ENCODE measurements around the gene MFAP5.

MFAP5 gene

DNA sequence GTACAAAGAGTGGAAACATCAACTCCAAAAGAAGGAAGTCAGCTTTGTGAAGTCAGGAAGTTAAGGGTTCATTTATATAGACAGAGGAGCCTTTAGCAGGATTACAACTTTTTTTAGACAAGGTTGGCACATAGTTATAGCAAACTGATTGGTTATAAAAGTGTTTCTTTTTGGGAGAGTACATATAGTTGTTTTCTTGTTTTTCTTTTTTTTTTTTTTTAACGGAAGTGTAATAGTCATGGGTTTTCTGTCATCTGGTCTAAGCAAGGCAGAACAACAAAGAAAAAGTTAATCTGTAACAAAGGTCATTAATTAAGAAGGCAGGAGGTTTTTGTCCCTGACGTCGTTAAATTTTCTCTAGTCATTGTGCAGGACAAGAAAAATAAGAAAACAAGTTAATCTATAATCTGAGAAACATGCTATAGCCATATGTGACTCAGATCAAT, 13.0 kb upstream of the MFAP5 start:
- TF ChIP-seq SUZ12 (IDR thresholded peaks at IDR 0.05) (no peak), TARDBP (IDR thresholded peaks at IDR 0.05) (no peak), LEF1 (IDR thresholded peaks at IDR 0.05; ENCODE audit: borderline replicate concordance) (no peak), ELF4 (IDR thresholded peaks at IDR 0.05) (no peak), FOXK2 (IDR thresholded peaks at IDR 0.05) (no peak), ZNF384 (IDR thresholded peaks at IDR 0.05) (no peak), L3MBTL2 (conservative IDR thresholded peaks at IDR 0.05) (no peak), SP1 (IDR thresholded peaks at IDR 0.05) (no peak), NFRKB (IDR thresholded peaks at IDR 0.05) (no peak), FOXM1 (IDR thresholded peaks at IDR 0.05; ENCODE audit: borderline replicate concordance) (no peak), HDGF (IDR thresholded peaks at IDR 0.05; ENCODE audit: borderline replicate concordance) (no peak), FOXA1 (IDR thresholded peaks at IDR 0.05) (no peak), CTBP1 (IDR thresholded peaks at IDR 0.05; ENCODE audit: borderline replicate concordance) (no peak), ARNT (IDR thresholded peaks at IDR 0.05) (no peak), BHLHE40 (IDR thresholded peaks at IDR 0.05; ENCODE audit: borderline replicate concordance) (no peak)
- TF ChIP-seq, protein P1, sequence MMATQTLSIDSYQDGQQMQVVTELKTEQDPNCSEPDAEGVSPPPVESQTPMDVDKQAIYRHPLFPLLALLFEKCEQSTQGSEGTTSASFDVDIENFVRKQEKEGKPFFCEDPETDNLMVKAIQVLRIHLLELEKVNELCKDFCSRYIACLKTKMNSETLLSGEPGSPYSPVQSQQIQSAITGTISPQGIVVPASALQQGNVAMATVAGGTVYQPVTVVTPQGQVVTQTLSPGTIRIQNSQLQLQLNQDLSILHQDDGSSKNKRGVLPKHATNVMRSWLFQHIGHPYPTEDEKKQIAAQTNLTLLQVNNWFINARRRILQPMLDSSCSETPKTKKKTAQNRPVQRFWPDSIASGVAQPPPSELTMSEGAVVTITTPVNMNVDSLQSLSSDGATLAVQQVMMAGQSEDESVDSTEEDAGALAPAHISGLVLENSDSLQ (IDR thresholded peaks at IDR 0.05), result no peak
- ChIA-PET POLR2A (no interaction called here), CTCF (interaction anchor here (0.6 to 1.7 kb wide), 2 partner anchors 18 to 148 kb away, joined by 7 to 10 read pairs; no protein-coding TSS in a partner anchor)
- no peak for DNase-seq (ENCODE audit: extremely low spot score)

DNA sequence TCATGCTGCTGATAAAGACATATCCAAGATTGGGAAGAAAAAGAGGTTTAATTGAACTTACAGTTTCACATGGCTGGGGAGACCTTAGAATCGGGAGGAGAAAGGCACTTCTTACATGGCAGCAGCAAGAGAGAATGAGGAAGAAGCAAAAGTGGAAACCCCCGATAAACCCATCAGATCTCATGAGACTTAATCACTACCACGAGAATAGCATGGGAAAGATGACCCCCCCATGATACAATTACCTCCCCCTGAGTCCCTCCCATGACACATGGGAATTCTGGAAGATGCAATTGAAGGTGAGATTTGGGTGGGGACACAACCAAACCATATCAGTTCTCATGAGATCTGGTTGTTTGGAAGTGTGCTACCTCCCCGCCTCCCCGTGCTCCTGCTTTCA, 9.8 kb upstream of the MFAP5 start:
- DNase-seq (ENCODE audit: extremely low spot score), result no peak
- ChIA-PET POLR2A (no interaction called here), CTCF (no interaction called here)
- TF ChIP-seq NFRKB (IDR thresholded peaks at IDR 0.05) (no peak), ELF4 (IDR thresholded peaks at IDR 0.05) (no peak), LEF1 (IDR thresholded peaks at IDR 0.05; ENCODE audit: borderline replicate concordance) (no peak), CTBP1 (IDR thresholded peaks at IDR 0.05; ENCODE audit: borderline replicate concordance) (no peak), ARNT (IDR thresholded peaks at IDR 0.05) (no peak), SP1 (IDR thresholded peaks at IDR 0.05) (no peak), HDGF (IDR thresholded peaks at IDR 0.05; ENCODE audit: borderline replicate concordance) (no peak), L3MBTL2 (conservative IDR thresholded peaks at IDR 0.05) (no peak), TARDBP (IDR thresholded peaks at IDR 0.05) (no peak), BHLHE40 (IDR thresholded peaks at IDR 0.05; ENCODE audit: borderline replicate concordance) (no peak), FOXK2 (IDR thresholded peaks at IDR 0.05) (no peak), SUZ12 (IDR thresholded peaks at IDR 0.05) (no peak), ZNF384 (IDR thresholded peaks at IDR 0.05) (no peak), FOXM1 (IDR thresholded peaks at IDR 0.05; ENCODE audit: borderline replicate concordance) (no peak)
- TF ChIP-seq, protein P1 (IDR thresholded peaks at IDR 0.05), result no peak

DNA sequence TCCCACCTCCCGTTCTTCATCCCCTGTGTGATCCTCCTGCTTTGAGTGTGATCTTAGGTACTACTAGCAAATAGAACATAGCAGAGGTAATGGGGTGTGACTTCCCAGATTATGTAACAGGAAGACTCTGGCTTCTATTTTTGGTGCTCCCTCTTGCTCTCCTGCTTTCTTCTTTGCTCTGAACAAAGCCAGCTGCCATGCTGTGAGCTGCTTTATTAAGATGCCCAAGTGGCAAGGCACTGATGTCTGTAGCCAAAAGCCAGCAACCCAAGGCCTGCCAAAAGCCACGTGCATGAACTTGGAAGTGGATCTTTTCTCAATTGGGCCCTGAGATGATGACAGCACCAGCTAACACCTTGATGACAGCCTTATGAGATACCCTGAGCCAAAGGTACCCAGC, 5.8 kb upstream of the MFAP5 start:
- CTCF ChIA-PET, result interaction anchor here (1.3 kb wide), 1 partner anchor 13 kb away, joined by 4 read pairs; no protein-coding TSS in a partner anchor
- TF ChIP-seq SUZ12 (IDR thresholded peaks at IDR 0.05) (no peak), TARDBP (IDR thresholded peaks at IDR 0.05) (no peak), ZNF384 (IDR thresholded peaks at IDR 0.05) (no peak), ARNT (IDR thresholded peaks at IDR 0.05) (no peak), CTBP1 (IDR thresholded peaks at IDR 0.05; ENCODE audit: borderline replicate concordance) (no peak), SP1 (IDR thresholded peaks at IDR 0.05) (no peak), NFRKB (IDR thresholded peaks at IDR 0.05) (no peak), L3MBTL2 (conservative IDR thresholded peaks at IDR 0.05) (no peak), ELF4 (IDR thresholded peaks at IDR 0.05) (no peak), BHLHE40 (IDR thresholded peaks at IDR 0.05; ENCODE audit: borderline replicate concordance) (no peak)
- TF ChIP-seq, protein P1 (IDR thresholded peaks at IDR 0.05), result no peak
- POLR2A ChIA-PET, result no interaction called here
- no peak for DNase-seq (ENCODE audit: extremely low spot score)

DNA sequence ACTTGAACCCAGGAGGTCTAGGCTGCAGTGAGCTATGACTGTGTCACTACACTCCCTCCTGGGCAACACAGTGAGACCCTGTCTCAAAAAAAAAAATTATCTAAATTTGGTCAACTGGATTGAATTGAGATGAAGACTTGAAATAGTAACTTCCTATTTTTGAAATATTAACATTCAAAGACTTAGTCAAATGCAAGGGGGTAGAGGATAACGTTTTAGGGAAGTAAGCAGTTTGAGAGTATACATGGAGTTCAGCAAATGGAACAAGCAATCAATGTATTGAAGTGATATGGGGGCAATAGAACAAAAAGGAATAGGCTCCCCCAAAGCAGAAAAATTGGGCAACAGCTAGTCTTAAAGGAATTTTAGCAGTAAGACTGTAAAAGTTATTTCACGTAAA, 4.6 kb upstream of the MFAP5 start:
- ChIA-PET CTCF (no interaction called here), POLR2A (no interaction called here)
- DNase-seq (ENCODE audit: extremely low spot score), result no peak
- TF ChIP-seq CTBP1 (IDR thresholded peaks at IDR 0.05; ENCODE audit: borderline replicate concordance) (no peak), ELF4 (IDR thresholded peaks at IDR 0.05) (no peak), TARDBP (IDR thresholded peaks at IDR 0.05) (no peak), FOXK2 (IDR thresholded peaks at IDR 0.05) (no peak), LEF1 (IDR thresholded peaks at IDR 0.05; ENCODE audit: borderline replicate concordance) (no peak), SUZ12 (IDR thresholded peaks at IDR 0.05) (no peak), ARNT (IDR thresholded peaks at IDR 0.05) (no peak)

DNA sequence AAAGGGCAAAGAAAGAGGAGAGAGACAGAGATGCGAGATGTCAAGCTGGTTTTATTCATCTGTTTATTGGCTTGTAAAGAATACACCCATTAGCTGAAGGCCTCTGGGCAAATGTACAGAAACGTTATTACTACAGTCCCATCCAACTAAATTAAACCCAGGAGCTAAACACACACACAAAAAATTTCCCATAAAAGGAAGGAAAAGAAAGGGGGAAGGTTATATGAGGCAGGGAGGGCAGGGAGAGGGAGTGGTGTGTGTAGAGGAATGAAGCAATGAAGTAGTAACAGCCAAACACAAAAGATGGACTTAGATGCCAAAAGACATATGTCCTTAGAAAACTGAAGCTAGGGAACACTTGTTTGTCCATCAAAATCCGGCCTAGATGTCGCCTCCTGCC, 3.1 kb upstream of the MFAP5 start:
- ChIA-PET POLR2A (no interaction called here), CTCF (interaction anchor here (1.2 kb wide), 1 partner anchor 225 kb away, joined by 4 read pairs; no protein-coding TSS in a partner anchor)
- TF ChIP-seq FOXA1 (IDR thresholded peaks at IDR 0.05) (no peak), ARNT (IDR thresholded peaks at IDR 0.05) (no peak), TARDBP (IDR thresholded peaks at IDR 0.05) (no peak), FOXM1 (IDR thresholded peaks at IDR 0.05; ENCODE audit: borderline replicate concordance) (no peak), LEF1 (IDR thresholded peaks at IDR 0.05; ENCODE audit: borderline replicate concordance) (no peak), ZNF384 (IDR thresholded peaks at IDR 0.05) (no peak), FOXK2 (IDR thresholded peaks at IDR 0.05) (no peak), BHLHE40 (IDR thresholded peaks at IDR 0.05; ENCODE audit: borderline replicate concordance) (no peak), HDGF (IDR thresholded peaks at IDR 0.05; ENCODE audit: borderline replicate concordance) (no peak), ELF4 (IDR thresholded peaks at IDR 0.05) (no peak), CTBP1 (IDR thresholded peaks at IDR 0.05; ENCODE audit: borderline replicate concordance) (no peak), L3MBTL2 (conservative IDR thresholded peaks at IDR 0.05) (no peak), NFRKB (IDR thresholded peaks at IDR 0.05) (no peak), SP1 (IDR thresholded peaks at IDR 0.05) (no peak), SUZ12 (IDR thresholded peaks at IDR 0.05) (no peak)
- TF ChIP-seq, protein P1 (IDR thresholded peaks at IDR 0.05), result no peak
- no peak for DNase-seq (ENCODE audit: extremely low spot score)

All from HEK293T (cell line).